ENCODE measurements around the gene ARID1B. TPM values are rescaled to one million over a fixed set of nuclear protein-coding genes. Genes with fewer than 3 reads are reported as not detected.

The ARID1B gene
- total and polyA plus RNA-seq, 2 of the 13 experiments (the other 11 are each of a cell fraction or from before 2014, with no cell fraction given): 20.1 to 32.6 TPM

DNA sequence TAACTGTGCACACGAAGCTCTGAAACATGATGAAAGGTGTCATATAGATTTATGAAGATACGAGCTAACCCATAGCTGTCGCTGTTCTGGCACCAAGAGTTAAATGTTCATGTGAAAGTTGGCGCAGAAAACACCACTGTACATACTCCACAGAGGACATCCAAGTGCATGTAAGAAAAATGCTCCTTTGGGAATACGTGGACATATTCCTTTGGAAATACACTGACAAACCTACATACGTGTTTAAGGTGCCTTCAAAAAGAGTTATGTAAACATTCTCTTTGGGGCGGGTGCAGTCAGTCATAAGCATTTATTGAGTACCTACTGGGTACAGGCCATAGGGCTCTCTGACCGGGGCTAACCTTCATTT is 723 bp upstream of the ARID1B start (continued):
- TF ChIP-seq, protein P1, sequence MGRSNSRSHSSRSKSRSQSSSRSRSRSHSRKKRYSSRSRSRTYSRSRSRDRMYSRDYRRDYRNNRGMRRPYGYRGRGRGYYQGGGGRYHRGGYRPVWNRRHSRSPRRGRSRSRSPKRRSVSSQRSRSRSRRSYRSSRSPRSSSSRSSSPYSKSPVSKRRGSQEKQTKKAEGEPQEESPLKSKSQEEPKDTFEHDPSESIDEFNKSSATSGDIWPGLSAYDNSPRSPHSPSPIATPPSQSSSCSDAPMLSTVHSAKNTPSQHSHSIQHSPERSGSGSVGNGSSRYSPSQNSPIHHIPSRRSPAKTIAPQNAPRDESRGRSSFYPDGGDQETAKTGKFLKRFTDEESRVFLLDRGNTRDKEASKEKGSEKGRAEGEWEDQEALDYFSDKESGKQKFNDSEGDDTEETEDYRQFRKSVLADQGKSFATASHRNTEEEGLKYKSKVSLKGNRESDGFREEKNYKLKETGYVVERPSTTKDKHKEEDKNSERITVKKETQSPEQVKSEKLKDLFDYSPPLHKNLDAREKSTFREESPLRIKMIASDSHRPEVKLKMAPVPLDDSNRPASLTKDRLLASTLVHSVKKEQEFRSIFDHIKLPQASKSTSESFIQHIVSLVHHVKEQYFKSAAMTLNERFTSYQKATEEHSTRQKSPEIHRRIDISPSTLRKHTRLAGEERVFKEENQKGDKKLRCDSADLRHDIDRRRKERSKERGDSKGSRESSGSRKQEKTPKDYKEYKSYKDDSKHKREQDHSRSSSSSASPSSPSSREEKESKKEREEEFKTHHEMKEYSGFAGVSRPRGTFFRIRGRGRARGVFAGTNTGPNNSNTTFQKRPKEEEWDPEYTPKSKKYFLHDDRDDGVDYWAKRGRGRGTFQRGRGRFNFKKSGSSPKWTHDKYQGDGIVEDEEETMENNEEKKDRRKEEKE (IDR thresholded peaks at IDR 0.05): no peak
- TF ChIP-seq ZNF496 (CRISPR knock-in tag; IDR thresholded peaks at IDR 0.05; ENCODE audit: insufficient replicate concordance) (no peak), SP5 (CRISPR knock-in tag; IDR thresholded peaks at IDR 0.05; ENCODE audit: borderline replicate concordance, low read depth) (no peak), TBL1XR1 (IDR thresholded peaks at IDR 0.05; ENCODE audit: borderline replicate concordance, low read length, partially characterized antibody) (no peak), PCBP1 (IDR thresholded peaks at IDR 0.05; ENCODE audit: borderline replicate concordance, low read depth, low read length) (no peak), TEAD3 (CRISPR knock-in tag; optimal IDR thresholded peaks at IDR 0.05; ENCODE audit: borderline replicate concordance) (peak; percentile 50), ATAD3A (CRISPR knock-in tag; IDR thresholded peaks at IDR 0.05) (no peak), MYC (CRISPR knock-in tag; IDR thresholded peaks at IDR 0.05; ENCODE audit: borderline replicate concordance) (no peak), ZNF598 (CRISPR knock-in tag; IDR thresholded peaks at IDR 0.05; ENCODE audit: borderline replicate concordance) (no peak), CBX1 (IDR thresholded peaks at IDR 0.05; ENCODE audit: low read depth) (no peak), ZNF724P (CRISPR knock-in tag; IDR thresholded peaks at IDR 0.05; ENCODE audit: borderline replicate concordance) (peak; percentile 55; the same call in 1 of the 2 replicates), ZNF326 (CRISPR knock-in tag; IDR thresholded peaks at IDR 0.05; ENCODE audit: borderline replicate concordance) (no peak), ZNF644 (CRISPR knock-in tag; IDR thresholded peaks at IDR 0.05; ENCODE audit: low read depth) (no peak; the same call in 1 of the 2 replicates), IRF2 (CRISPR knock-in tag; IDR thresholded peaks at IDR 0.05) (no peak; the same call in 1 of the 2 replicates), ZNF83 (CRISPR knock-in tag; IDR thresholded peaks at IDR 0.05; ENCODE audit: borderline replicate concordance) (no peak), FLYWCH1 (CRISPR knock-in tag; IDR thresholded peaks at IDR 0.05) (no peak), EP300 (IDR thresholded peaks at IDR 0.05; ENCODE audit: low read depth in 2 of 2, low read length in 2 of 2) (no peak), EP300 (CRISPR knock-in tag; IDR thresholded peaks at IDR 0.05; ENCODE audit: borderline replicate concordance) (no peak)
- TF ChIP-seq, protein P2, sequence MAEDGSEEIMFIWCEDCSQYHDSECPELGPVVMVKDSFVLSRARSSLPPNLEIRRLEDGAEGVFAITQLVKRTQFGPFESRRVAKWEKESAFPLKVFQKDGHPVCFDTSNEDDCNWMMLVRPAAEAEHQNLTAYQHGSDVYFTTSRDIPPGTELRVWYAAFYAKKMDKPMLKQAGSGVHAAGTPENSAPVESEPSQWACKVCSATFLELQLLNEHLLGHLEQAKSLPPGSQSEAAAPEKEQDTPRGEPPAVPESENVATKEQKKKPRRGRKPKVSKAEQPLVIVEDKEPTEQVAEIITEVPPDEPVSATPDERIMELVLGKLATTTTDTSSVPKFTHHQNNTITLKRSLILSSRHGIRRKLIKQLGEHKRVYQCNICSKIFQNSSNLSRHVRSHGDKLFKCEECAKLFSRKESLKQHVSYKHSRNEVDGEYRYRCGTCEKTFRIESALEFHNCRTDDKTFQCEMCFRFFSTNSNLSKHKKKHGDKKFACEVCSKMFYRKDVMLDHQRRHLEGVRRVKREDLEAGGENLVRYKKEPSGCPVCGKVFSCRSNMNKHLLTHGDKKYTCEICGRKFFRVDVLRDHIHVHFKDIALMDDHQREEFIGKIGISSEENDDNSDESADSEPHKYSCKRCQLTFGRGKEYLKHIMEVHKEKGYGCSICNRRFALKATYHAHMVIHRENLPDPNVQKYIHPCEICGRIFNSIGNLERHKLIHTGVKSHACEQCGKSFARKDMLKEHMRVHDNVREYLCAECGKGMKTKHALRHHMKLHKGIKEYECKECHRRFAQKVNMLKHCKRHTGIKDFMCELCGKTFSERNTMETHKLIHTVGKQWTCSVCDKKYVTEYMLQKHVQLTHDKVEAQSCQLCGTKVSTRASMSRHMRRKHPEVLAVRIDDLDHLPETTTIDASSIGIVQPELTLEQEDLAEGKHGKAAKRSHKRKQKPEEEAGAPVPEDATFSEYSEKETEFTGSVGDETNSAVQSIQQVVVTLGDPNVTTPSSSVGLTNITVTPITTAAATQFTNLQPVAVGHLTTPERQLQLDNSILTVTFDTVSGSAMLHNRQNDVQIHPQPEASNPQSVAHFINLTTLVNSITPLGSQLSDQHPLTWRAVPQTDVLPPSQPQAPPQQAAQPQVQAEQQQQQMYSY (CRISPR knock-in tag; IDR thresholded peaks at IDR 0.05): no peak
- TF ChIP-seq, protein P3, sequence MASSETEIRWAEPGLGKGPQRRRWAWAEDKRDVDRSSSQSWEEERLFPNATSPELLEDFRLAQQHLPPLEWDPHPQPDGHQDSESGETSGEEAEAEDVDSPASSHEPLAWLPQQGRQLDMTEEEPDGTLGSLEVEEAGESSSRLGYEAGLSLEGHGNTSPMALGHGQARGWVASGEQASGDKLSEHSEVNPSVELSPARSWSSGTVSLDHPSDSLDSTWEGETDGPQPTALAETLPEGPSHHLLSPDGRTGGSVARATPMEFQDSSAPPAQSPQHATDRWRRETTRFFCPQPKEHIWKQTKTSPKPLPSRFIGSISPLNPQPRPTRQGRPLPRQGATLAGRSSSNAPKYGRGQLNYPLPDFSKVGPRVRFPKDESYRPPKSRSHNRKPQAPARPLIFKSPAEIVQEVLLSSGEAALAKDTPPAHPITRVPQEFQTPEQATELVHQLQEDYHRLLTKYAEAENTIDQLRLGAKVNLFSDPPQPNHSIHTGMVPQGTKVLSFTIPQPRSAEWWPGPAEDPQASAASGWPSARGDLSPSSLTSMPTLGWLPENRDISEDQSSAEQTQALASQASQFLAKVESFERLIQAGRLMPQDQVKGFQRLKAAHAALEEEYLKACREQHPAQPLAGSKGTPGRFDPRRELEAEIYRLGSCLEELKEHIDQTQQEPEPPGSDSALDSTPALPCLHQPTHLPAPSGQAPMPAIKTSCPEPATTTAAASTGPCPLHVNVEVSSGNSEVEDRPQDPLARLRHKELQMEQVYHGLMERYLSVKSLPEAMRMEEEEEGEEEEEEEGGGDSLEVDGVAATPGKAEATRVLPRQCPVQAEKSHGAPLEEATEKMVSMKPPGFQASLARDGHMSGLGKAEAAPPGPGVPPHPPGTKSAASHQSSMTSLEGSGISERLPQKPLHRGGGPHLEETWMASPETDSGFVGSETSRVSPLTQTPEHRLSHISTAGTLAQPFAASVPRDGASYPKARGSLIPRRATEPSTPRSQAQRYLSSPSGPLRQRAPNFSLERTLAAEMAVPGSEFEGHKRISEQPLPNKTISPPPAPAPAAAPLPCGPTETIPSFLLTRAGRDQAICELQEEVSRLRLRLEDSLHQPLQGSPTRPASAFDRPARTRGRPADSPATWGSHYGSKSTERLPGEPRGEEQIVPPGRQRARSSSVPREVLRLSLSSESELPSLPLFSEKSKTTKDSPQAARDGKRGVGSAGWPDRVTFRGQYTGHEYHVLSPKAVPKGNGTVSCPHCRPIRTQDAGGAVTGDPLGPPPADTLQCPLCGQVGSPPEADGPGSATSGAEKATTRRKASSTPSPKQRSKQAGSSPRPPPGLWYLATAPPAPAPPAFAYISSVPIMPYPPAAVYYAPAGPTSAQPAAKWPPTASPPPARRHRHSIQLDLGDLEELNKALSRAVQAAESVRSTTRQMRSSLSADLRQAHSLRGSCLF (CRISPR knock-in tag; IDR thresholded peaks at IDR 0.05; ENCODE audit: borderline replicate concordance): no peak
